K562 (cell line): ENCODE results near the gene TEX35. TPM values are rescaled to one million over a fixed set of nuclear protein-coding genes. Genes with fewer than 3 reads are reported as not detected.

Source experiments
- ATAC-seq: fragments of 200-7000 bp; cut with Tn5 transposase; 3 replicates; pipeline ENCODE4 v1.9.1; 2020; ENCODE audit warnings: moderate library complexity
- BruUV-seq: library from RNA; stranded (reverse); fragments of 400-500 nt; replicated peaks from 2 replicates; lab custom pipeline; 2021; lab: Mats Ljungman, UMichigan
- CTCF ChIA-PET: fragments of 300-600 bp; formaldehyde crosslinking; extraction: SDS; loops from one replicate; lab custom pipeline; 2021; ENCODE audit warnings: low intra/inter-chr PET ratio; lab: Yijun Ruan, JAX
- POLR2A ChIA-PET: fragments of 300-600, 350-650 bp; sonication (Branson Sonifier 250); formaldehyde crosslinking; extraction: SDS; loops from one replicate; lab custom pipeline; 2021; ENCODE audit warnings: antibody characterized with exemption, inconsistent platforms; lab: Yijun Ruan, JAX
- DNase-seq, 4 experiments: peaks; one replicate each; pipeline versions ENCODE4 v3.0.0 to v3.0.0-alpha.2; 2011 to 2018; ENCODE audit warnings: low spot score in 3 of 4, mixed read lengths in 3 of 4; ENCODE audit errors: extremely low read depth in 1 of 4
- FAIRE-seq: peaks from 2 replicates; lab custom pipeline; 2011; peaks lifted over from hg19 to GRCh38; lab: Jason Lieb, UNC
- H2AFZ ChIP-seq: 2 replicates; pipeline ENCODE4 v1.6.0; 2011; ENCODE audit warnings: low read depth, low read length, control low read depth, inconsistent platforms
- H3K27ac ChIP-seq: fragments of 200-600 bp; 3 replicates; pipeline ENCODE4 v1.8.0; 2011; ENCODE audit warnings: low read depth, mild to moderate bottlenecking, control low read depth, inconsistent platforms, low read length, moderate library complexity, mixed read lengths; ENCODE audit errors: extremely low read depth
- H3K27me3 ChIP-seq, 2 experiments: fragments of 300-600 bp in 1 of 2; 2 replicates in 1 of 2; 3 replicates in 1 of 2; pipeline versions ENCODE4 v1.6.0 to v1.8.0; 2011; ENCODE audit warnings: inconsistent platforms in 2 of 2, low read length in 2 of 2, mild to moderate bottlenecking in 1 of 2, mixed read lengths in 1 of 2, moderate library complexity in 1 of 2; ENCODE audit not compliant: control insufficient read depth in 2 of 2, insufficient read depth in 2 of 2
- H3K36me3 ChIP-seq: fragments of 300-600 bp; 3 replicates; pipeline ENCODE4 v1.8.0; 2011; ENCODE audit warnings: mild to moderate bottlenecking, low read length, inconsistent platforms; ENCODE audit not compliant: control insufficient read depth, insufficient read depth
- H3K4me1 ChIP-seq, 2 experiments: fragments of 200-600 bp in 1 of 2; replicated peaks in 1 of 2; 2 replicates in 1 of 2; 3 replicates in 1 of 2; pipeline versions ENCODE4 v1.5.1 to v1.8.0; 2011; ENCODE audit warnings: inconsistent platforms in 2 of 2, low read length in 2 of 2, mild to moderate bottlenecking in 1 of 2, mixed read lengths in 1 of 2, moderate library complexity in 1 of 2; ENCODE audit not compliant: control insufficient read depth in 2 of 2, insufficient read depth in 2 of 2
- H3K4me2 ChIP-seq: 2 replicates; pipeline ENCODE4 v1.6.1; 2011; ENCODE audit warnings: low read length, control low read depth, inconsistent platforms, mixed read lengths; ENCODE audit not compliant: insufficient read depth
- H3K4me3 ChIP-seq: fragments of 200-600 bp; sonication (generic), shearing (Covaris generic); 2 replicates; pipeline ENCODE4 v1.5.1; 2016; ENCODE audit warnings: control low read depth, inconsistent platforms
- H3K79me2 ChIP-seq: fragments of 200-600 bp; 3 replicates; pipeline ENCODE4 v1.8.0; 2011; ENCODE audit warnings: low read length, inconsistent platforms; ENCODE audit not compliant: control insufficient read depth, insufficient read depth
- H3K9ac ChIP-seq, 2 experiments: 2 replicates each; pipeline versions ENCODE4 v1.6.0 to v1.6.1; 2011; ENCODE audit warnings: low read depth in 2 of 2, low read length in 2 of 2, control low read depth in 1 of 2, inconsistent platforms in 1 of 2, mild to moderate bottlenecking in 1 of 2, mixed read lengths in 1 of 2; ENCODE audit not compliant: insufficient read depth in 1 of 2
- H3K9me1 ChIP-seq: one replicate; pipeline ENCODE4 v1.6.0; 2011; ENCODE audit warnings: inconsistent platforms, mild to moderate bottlenecking, low read length, moderate library complexity; ENCODE audit not compliant: control insufficient read depth, insufficient read depth
- H3K9me3 ChIP-seq: replicated peaks from 2 replicates; pipeline ENCODE4 v1.5.1; 2011; ENCODE audit warnings: low read depth, low read length, inconsistent platforms; ENCODE audit not compliant: control insufficient read depth, insufficient read depth
- H4K20me1 ChIP-seq: replicated peaks from 2 replicates; pipeline ENCODE4 v1.6.1; 2011; ENCODE audit warnings: low read length, inconsistent platforms, mixed read lengths; ENCODE audit not compliant: control insufficient read depth, insufficient read depth
- ID3 ChIP-seq, 2 experiments: fragments of 250-450 bp in 1 of 2; fragments of 450-650 bp in 1 of 2; sonication (Bioruptor Pico) in 1 of 2; IDR thresholded peaks; 2 replicates each; pipeline versions ENCODE4 v1.6.1 to v1.8.0; 2016 to 2021; ENCODE audit warnings: mild to moderate bottlenecking in 2 of 2, moderate library complexity in 2 of 2, missing compliant biosample characterization in 1 of 2, missing genetic modification characterization in 1 of 2
- PATZ1 ChIP-seq: fragments of 250-450 bp; sonication (Bioruptor Pico); IDR thresholded peaks from 2 replicates; pipeline ENCODE4 v1.5.0; 2020; ENCODE audit warnings: mild to moderate bottlenecking, borderline replicate concordance
- U2AF2 ChIP-seq: fragments of 200-400 bp; formaldehyde crosslinking; optimal IDR thresholded peaks from 2 replicates; pipeline ENCODE3; 2017; ENCODE audit warnings: low read depth, mild to moderate bottlenecking, low read length
- ZNF146 ChIP-seq: IDR thresholded peaks from one replicate; pipeline ENCODE4 v1.6.1; 2018; ENCODE audit warnings: missing compliant biosample characterization; ENCODE audit not compliant: unreplicated experiment
- WGBS: fragments of 100-300 bp; shearing (Covaris generic); methylation state at CpG from one replicate; pipeline ENCODE4 v1.1.6; 2016; ENCODE audit warnings: low coverage, mixed read lengths; ENCODE audit not compliant: insufficient coverage; ENCODE audit errors: missing lambda C conversion rate; 5-methylcytosine and 5-hydroxymethylcytosine counted together
- in situ Hi-C: fragments of 300-500 bp; cut with MboI; formaldehyde crosslinking; loops from 4 replicates; pipeline ENCODE4 v1.15.0; 2018; ENCODE audit warnings: inconsistent platforms, mixed read lengths
- intact Hi-C: fragments of 100-400 bp; cut with micrococcal nuclease; formaldehyde crosslinking; loops from 2 replicates; pipeline ENCODE4 v1.14.2; 2022
- polyA plus RNA-seq, 8 experiments: library from polyadenylated mRNA; depleted of rRNA in 4 of 8; stranded (reverse) in 5 of 8; unstranded in 3 of 8; fragments of >200 nt; fragmentation: Nextera tagmentation in 2 of 8; fragmentation: Illumina TruSeq in 1 of 8; extraction: Ambion mirVana in 2 of 8; extraction: Trizol in 1 of 8; gene quantifications; 2 replicates each; pipeline versions ENCODE4 v1.2.1 to v1.2.3, GENCODE V29; 2011 to 2014; ENCODE audit warnings: inconsistent platforms in 1 of 8, missing spikeins in 1 of 8
- total RNA-seq, 7 experiments: library from RNA; depleted of rRNA in 6 of 7; stranded (reverse); fragments of >200 nt in 6 of 7; fragmentation: Illumina TruSeq in 2 of 7; extraction: Trizol in 2 of 7; gene quantifications; 2 replicates each; pipeline versions ENCODE4 v1.2.1 to v1.2.3, GENCODE V29; 2011 to 2021; ENCODE audit warnings: low replicate concordance in 1 of 7

TEX35 gene
- total and polyA plus RNA-seq, 9 of the 15 experiments (the other 6 are each of a cell fraction or from before 2014, with no cell fraction given) = not detected

- no peaks in the 10 kb centered on the region for H3K36me3 ChIP-seq
- ChIA-PET POLR2A (no interaction called here), CTCF (no interaction called here)
- H3K4me1 ChIP-seq = no peaks in the 10 kb centered on the region
- no TSS peak for BruUV-seq
- H3K27me3 ChIP-seq = peaks cover 2 to 13% of the 10 kb centered on the region in 2 experiments; a peak in 2 of 5 replicates
- no peaks in the 10 kb centered on the region for H3K79me2 ChIP-seq
- no peaks in the 10 kb centered on the region for H3K9me3 ChIP-seq
- DNase-seq (no peak), FAIRE-seq (no peak), ATAC-seq (no peak)
- no peaks in the 10 kb centered on the region for H3K9me1 ChIP-seq
- no peak overlapping the region for H3K27ac ChIP-seq
- in situ Hi-C loops (no loop called here), intact Hi-C loops (no loop called here)
- no peak overlapping the region for H3K4me2 ChIP-seq
- H2AFZ ChIP-seq = no peak overlapping the region
- TF ChIP-seq ID3 (CRISPR knock-in tag; IDR thresholded peaks at IDR 0.05) (no peak), ID3 (tag; IDR thresholded peaks at IDR 0.05) (no peak), PATZ1 (CRISPR knock-in tag) (no peak), U2AF2 (no peak), ZNF146 (CRISPR knock-in tag) (no peak)
- no peaks in the 10 kb centered on the region for H4K20me1 ChIP-seq
- H3K4me3 ChIP-seq = no peak overlapping the region
- 1% methylated on average over 8 of the region's 8 CpGs for WGBS
- no peak overlapping the region for H3K9ac ChIP-seq
These were observed 48.0 kb downstream of the TEX35 start for GRCh38 chr1:178560871-178561376.
